GM23338 (cell line): Measurements from ENCODE around the gene HHAT. TPM values are rescaled to one million over a fixed set of nuclear protein-coding genes. Genes with fewer than 3 reads are reported as not detected.

ENCODE experiments used
- ATAC-seq: fragments of 200-7000 bp; cut with Tn5 transposase; 3 replicates; pipeline ENCODE4 v1.9.1; 2020
- DNase-seq: peaks from one replicate; pipeline ENCODE4 v3.0.0-alpha.2; 2015; ENCODE audit warnings: low spot score
- H2AFZ ChIP-seq: fragments of 200-600 bp; sonication (generic); 2 replicates; pipeline ENCODE4 v1.8.0; 2016; ENCODE audit warnings: antibody characterized with exemption, mild to moderate bottlenecking, moderate library complexity
- H3F3A ChIP-seq: fragments of 200-600 bp; sonication (generic); replicated peaks from 2 replicates; pipeline ENCODE4 v1.8.0; 2017; ENCODE audit warnings: antibody characterized with exemption, mixed run types, low read depth
- H3K27ac ChIP-seq: fragments of 200-600 bp; sonication (generic); 2 replicates; pipeline ENCODE4 v1.6.1; 2016; ENCODE audit warnings: low read depth
- H3K27me3 ChIP-seq: fragments of 200-600 bp; sonication (generic); 2 replicates; pipeline ENCODE4 v1.8.0; 2016; ENCODE audit warnings: mild to moderate bottlenecking, mixed run types, moderate library complexity; ENCODE audit not compliant: insufficient read depth
- H3K36me3 ChIP-seq: fragments of 200-600 bp; sonication (generic); 2 replicates; pipeline ENCODE4 v1.8.0; 2016; ENCODE audit warnings: mild to moderate bottlenecking; ENCODE audit not compliant: insufficient read depth
- H3K4me1 ChIP-seq: fragments of 200-600 bp; sonication (generic); 2 replicates; pipeline ENCODE4 v1.8.0; 2016; ENCODE audit warnings: mild to moderate bottlenecking, moderate library complexity; ENCODE audit not compliant: insufficient read depth
- H3K4me2 ChIP-seq: fragments of 200-600 bp; sonication (generic); 2 replicates; pipeline ENCODE4 v1.7.1; 2017; ENCODE audit warnings: mixed run types
- H3K4me3 ChIP-seq: fragments of 200-600 bp; sonication (generic); 2 replicates; pipeline ENCODE4 v1.6.1; 2016; ENCODE audit warnings: mixed run types
- H3K79me2 ChIP-seq: fragments of 200-600 bp; sonication (generic); replicated peaks from 2 replicates; pipeline ENCODE4 v1.8.0; 2017; ENCODE audit warnings: mild to moderate bottlenecking; ENCODE audit not compliant: insufficient read depth
- H3K9me2 ChIP-seq: fragments of 200-600 bp; sonication (generic); 2 replicates; pipeline ENCODE4 v1.8.0; 2017; ENCODE audit not compliant: insufficient read depth
- H4K20me1 ChIP-seq: fragments of 200-600 bp; sonication (generic); replicated peaks from 2 replicates; pipeline ENCODE4 v1.8.0; 2017; ENCODE audit warnings: mild to moderate bottlenecking; ENCODE audit not compliant: insufficient read depth
- H3K27ac Mint-ChIP-seq: 2 replicates; pipeline ENCODE4 v1.8.0; 2020; ENCODE audit warnings: inconsistent platforms, mild to moderate bottlenecking, moderate library complexity, mixed read lengths
- H3K27me3 Mint-ChIP-seq: 3 replicates; pipeline ENCODE4 v1.8.0; 2022; ENCODE audit warnings: low read depth, mild to moderate bottlenecking, moderate library complexity, mixed read lengths, inconsistent platforms; ENCODE audit not compliant: insufficient read depth, poor library complexity
- H3K36me3 Mint-ChIP-seq: 3 replicates; pipeline ENCODE4 v1.8.0; 2021; ENCODE audit warnings: low read depth, mild to moderate bottlenecking, inconsistent platforms, moderate library complexity, mixed read lengths
- H3K4me1 Mint-ChIP-seq: 3 replicates; pipeline ENCODE4 v1.8.0; 2020; ENCODE audit warnings: mild to moderate bottlenecking, inconsistent platforms, mixed read lengths
- H3K4me3 Mint-ChIP-seq: 3 replicates; pipeline ENCODE4 v1.8.0; 2021; ENCODE audit warnings: moderate library complexity, mild to moderate bottlenecking, inconsistent platforms, mixed read lengths
- H3K9me3 Mint-ChIP-seq: 3 replicates; pipeline ENCODE4 v1.8.0; 2020; ENCODE audit warnings: moderate library complexity, mild to moderate bottlenecking, inconsistent platforms, mixed read lengths
- polyA plus RNA-seq: library from polyadenylated mRNA; unstranded; fragments of >200 nt; fragmentation: Nextera tagmentation; extraction: Ambion mirVana; gene quantifications from 2 replicates; pipeline ENCODE4 v1.2.1, GENCODE V29; 2016
- total RNA-seq: library from RNA; depleted of rRNA; stranded (reverse); fragments of >200 nt; shearing (Covaris generic); gene quantifications from 2 replicates; pipeline ENCODE4 v1.2.3, GENCODE V29; 2014
- TF ChIP-seq, protein P1 (sequence below): fragments of 250-450 bp; sonication (Bioruptor Pico); IDR thresholded peaks from 2 replicates; pipeline ENCODE4 v1.5.0; 2020; ENCODE audit warnings: mild to moderate bottlenecking, moderate library complexity

Gene HHAT
- total and polyA plus RNA-seq, 2 experiments from 2014 or later: 0.11 to 0.66 TPM

DNA sequence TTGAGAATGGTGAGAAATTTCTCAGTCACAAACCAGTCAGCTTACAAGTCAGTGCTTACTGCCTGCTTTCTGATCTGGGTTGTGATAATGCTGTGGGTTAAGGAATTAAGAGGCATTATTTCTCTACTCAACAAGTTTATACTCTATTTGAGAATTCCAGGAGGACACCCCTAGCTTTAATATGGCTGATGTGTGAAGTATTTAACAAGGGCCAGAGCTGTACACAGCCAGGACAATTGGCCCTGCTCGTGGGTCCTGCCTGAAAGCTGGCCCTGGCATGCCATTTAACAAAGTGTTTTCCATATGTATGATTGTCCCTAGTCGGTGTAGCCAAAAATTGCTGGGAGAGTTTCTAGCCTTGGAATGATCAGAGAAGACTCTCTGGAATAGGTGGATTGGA lies 43.2 kb downstream of the HHAT start:
- no peak overlapping the region for H3K4me3 Mint-ChIP-seq
- no peak for DNase-seq

More for the DNA sequence above, 43.2 kb downstream of the HHAT start:
- Histone ChIP-seq H3K36me3 (no peaks in the 10 kb centered on the region), H3K27ac (no peak overlapping the region), H3K4me2 (no peak overlapping the region), H3K27me3 (peaks cover 4% of the 10 kb centered on the region; the same call in 1 of the 2 replicates), H3K79me2 (no peaks in the 10 kb centered on the region), H3K9me2 (no peaks in the 10 kb centered on the region), H3F3A (0 out of 2 replicates have a peak, but pooled peaks cover 2% of the 10 kb centered on the region), H2AFZ (no peak overlapping the region), H4K20me1 (no peaks in the 10 kb centered on the region), H3K4me3 (no peak overlapping the region), H3K4me1 (peaks cover 33% of the 10 kb centered on the region)
- no peak overlapping the region for H3K27ac Mint-ChIP-seq
- H3K36me3 Mint-ChIP-seq: no peaks in the 10 kb centered on the region
- H3K4me1 Mint-ChIP-seq: peaks cover 52% of the 10 kb centered on the region
- TF ChIP-seq, protein P1, sequence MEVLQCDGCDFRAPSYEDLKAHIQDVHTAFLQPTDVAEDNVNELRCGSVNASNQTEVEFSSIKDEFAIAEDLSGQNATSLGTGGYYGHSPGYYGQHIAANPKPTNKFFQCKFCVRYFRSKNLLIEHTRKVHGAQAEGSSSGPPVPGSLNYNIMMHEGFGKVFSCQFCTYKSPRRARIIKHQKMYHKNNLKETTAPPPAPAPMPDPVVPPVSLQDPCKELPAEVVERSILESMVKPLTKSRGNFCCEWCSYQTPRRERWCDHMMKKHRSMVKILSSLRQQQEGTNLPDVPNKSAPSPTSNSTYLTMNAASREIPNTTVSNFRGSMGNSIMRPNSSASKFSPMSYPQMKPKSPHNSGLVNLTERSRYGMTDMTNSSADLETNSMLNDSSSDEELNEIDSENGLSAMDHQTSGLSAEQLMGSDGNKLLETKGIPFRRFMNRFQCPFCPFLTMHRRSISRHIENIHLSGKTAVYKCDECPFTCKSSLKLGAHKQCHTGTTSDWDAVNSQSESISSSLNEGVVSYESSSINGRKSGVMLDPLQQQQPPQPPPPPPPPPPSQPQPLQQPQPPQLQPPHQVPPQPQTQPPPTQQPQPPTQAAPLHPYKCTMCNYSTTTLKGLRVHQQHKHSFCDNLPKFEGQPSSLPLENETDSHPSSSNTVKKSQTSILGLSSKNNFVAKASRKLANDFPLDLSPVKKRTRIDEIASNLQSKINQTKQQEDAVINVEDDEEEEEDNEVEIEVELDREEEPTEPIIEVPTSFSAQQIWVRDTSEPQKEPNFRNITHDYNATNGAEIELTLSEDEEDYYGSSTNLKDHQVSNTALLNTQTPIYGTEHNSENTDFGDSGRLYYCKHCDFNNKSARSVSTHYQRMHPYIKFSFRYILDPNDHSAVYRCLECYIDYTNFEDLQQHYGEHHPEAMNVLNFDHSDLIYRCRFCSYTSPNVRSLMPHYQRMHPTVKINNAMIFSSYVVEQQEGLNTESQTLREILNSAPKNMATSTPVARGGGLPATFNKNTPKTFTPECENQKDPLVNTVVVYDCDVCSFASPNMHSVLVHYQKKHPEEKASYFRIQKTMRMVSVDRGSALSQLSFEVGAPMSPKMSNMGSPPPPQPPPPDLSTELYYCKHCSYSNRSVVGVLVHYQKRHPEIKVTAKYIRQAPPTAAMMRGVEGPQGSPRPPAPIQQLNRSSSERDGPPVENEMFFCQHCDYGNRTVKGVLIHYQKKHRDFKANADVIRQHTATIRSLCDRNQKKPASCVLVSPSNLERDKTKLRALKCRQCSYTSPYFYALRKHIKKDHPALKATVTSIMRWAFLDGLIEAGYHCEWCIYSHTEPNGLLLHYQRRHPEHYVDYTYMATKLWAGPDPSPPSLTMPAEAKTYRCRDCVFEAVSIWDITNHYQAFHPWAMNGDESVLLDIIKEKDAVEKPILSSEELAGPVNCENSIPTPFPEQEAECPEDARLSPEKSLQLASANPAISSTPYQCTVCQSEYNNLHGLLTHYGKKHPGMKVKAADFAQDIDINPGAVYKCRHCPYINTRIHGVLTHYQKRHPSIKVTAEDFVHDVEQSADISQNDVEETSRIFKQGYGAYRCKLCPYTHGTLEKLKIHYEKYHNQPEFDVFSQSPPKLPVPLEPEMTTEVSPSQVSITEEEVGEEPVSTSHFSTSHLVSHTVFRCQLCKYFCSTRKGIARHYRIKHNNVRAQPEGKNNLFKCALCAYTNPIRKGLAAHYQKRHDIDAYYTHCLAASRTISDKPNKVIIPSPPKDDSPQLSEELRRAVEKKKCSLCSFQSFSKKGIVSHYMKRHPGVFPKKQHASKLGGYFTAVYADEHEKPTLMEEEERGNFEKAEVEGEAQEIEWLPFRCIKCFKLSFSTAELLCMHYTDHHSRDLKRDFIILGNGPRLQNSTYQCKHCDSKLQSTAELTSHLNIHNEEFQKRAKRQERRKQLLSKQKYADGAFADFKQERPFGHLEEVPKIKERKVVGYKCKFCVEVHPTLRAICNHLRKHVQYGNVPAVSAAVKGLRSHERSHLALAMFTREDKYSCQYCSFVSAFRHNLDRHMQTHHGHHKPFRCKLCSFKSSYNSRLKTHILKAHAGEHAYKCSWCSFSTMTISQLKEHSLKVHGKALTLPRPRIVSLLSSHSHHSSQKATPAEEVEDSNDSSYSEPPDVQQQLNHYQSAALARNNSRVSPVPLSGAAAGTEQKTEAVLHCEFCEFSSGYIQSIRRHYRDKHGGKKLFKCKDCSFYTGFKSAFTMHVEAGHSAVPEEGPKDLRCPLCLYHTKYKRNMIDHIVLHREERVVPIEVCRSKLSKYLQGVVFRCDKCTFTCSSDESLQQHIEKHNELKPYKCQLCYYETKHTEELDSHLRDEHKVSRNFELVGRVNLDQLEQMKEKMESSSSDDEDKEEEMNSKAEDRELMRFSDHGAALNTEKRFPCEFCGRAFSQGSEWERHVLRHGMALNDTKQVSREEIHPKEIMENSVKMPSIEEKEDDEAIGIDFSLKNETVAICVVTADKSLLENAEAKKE: no peak
- no peaks in the 10 kb centered on the region for H3K9me3 Mint-ChIP-seq
- no peak for ATAC-seq
- H3K27me3 Mint-ChIP-seq: peaks cover 21% of the 10 kb centered on the region
